GM19468 (cell line): ENCODE measurements around the gene PLXNA3.

Experiments used
- ATAC-seq: cut with Tn5 transposase; IDR thresholded peaks from one replicate; pipeline ENCODE4 v1.9.1; 2021; ENCODE audit warnings: mild to moderate bottlenecking, moderate library complexity, moderate number of reproducible peaks; ENCODE audit not compliant: unreplicated experiment; ENCODE audit errors: extremely low read depth

PLXNA3 gene

DNA sequence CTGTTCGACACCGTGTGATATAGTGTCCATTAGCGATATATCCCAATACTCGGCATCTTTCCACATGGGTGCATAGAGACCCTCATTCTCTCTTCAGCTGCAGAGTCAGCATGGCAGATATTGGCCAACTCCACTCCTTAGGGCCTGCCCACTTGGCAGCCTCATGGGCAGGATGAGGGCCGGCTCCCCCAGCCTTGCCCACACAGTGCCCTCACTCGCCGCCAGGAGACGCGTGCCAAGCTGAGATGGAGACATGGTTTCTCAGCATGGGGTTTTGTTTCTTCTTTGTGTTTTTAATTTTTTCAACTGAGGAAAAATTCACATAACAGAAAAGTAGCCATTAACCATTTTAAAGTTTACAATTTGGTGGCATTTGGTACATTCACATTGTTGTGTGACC lies 5.3 kb upstream of the PLXNA3 start:
- ATAC-seq, result no peak

DNA sequence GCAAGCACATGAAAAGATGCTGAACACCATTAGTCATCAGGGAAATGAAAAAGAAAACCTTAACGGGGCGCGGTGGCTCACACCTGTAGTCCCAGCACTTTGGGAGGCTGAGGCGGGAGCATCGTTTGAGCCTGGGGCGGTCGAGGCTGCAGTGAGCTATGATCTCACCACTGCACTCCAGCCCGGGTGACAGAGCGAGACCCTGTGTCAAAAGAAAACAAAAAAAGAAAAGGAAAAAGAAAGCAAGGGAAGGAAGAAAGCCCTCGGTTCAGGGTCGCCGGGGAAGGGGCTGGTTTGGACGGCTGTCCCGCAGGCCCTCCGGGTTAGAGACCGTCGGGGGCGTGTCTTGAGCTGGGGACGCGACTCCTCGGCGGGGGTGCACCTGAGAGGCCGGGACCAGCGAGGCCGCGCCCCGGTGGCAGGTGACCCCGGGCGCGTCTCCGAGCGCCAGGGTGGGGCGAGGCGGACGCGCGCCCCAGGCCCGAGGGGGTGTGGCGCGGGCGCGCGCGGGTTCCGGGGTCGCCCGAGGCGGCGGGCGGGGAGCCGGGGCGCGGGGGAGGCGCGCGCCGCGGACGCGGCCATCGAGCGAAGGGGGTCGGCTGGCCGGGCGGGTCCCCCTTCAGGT lies 478 bp upstream of the PLXNA3 start:
- ATAC-seq, result no peak

DNA sequence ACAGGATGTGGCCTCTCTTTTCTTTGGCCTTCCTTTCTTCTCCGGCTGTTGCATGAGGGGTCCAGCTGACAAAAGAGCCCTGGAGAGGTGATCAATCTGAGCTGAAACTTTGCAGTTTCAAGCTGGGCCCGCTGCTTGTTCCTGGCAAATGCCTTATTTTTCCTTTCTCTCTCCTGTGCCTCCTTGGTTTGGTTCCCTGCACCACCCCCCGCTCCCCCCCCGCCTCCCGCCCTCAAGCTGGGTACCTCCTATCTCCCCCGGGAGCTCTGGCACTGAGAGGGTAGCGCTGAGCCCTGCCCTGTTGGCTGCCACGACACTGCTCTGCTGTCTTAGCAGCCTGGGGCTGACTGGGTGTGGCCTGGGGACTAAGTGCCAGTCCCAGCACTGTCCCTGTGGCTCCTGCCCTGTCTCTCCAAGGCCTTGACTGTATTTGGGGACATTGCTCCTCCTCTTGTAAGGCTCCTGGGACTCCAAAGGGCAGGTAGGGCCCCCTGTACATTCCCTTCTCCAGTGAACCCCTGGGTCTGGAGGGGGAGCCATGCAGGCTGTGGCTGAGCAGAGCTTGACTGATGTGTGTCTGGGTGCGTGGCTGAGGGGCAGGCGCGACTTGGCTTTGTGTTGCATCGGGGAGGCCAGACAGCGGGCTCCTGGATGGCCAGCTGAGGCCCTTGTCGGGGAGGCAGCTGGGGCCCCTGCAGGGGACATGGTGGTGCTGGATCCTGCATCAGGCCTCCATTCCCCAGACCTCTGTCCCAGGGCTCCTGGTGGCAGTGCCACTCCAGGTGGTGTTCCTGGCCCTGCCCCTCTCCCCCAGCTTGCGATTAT lies 1.1 kb downstream of the PLXNA3 start:
- ATAC-seq, result no peak

DNA sequence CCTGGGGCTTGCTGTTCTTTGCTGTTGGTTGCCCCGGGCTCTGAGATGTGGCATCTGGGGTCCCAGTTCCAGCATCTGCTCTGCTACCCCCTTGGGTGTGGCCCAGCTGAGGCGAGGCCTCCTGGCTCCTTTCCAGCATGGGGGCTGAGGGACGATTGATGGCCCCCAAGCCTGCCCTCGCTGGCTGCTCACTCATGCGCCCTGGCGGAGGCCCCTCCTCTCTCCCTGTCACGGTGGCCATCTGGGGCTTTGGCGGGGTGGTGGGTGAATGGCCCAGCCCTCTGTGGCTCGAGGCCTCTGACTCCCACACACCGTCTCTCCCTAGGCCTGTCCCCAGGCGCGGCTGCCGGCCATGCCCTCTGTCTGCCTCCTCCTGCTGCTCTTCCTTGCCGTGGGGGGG lies 1.8 kb downstream of the PLXNA3 start:
- no peak for ATAC-seq

DNA sequence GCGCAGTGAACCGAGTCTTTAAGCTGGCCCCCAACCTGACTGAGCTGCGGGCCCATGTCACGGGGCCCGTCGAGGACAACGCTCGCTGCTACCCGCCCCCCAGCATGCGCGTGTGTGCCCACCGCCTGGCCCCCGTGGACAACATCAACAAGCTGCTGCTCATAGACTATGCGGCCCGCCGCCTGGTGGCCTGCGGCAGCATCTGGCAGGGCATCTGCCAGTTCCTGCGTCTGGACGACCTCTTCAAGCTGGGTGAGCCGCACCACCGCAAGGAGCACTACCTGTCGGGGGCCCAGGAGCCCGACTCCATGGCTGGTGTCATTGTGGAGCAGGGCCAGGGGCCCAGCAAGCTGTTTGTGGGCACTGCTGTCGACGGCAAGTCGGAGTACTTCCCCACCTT lies 2.2 kb downstream of the PLXNA3 start:
- no peak for ATAC-seq

DNA sequence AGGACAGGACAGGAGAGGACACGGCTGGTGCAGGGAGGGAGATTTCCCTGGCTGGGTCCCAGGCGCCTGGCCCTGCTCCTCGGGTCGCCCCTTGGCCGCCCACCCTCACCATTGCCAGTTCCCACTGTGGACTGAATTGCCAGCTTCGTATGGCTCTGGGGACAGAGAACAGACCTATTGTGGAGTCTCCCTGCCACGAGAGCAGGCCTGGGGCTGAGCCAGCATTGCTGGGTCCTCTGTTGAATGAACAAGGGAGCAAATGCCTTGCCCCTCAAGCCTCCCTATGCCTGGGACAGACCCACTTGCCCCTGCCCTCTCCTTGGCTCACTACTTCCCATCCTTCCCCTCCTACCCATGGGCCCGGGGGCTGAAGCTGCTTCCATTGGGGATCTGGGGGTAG lies 4.3 kb downstream of the PLXNA3 start:
- no peak for ATAC-seq

DNA sequence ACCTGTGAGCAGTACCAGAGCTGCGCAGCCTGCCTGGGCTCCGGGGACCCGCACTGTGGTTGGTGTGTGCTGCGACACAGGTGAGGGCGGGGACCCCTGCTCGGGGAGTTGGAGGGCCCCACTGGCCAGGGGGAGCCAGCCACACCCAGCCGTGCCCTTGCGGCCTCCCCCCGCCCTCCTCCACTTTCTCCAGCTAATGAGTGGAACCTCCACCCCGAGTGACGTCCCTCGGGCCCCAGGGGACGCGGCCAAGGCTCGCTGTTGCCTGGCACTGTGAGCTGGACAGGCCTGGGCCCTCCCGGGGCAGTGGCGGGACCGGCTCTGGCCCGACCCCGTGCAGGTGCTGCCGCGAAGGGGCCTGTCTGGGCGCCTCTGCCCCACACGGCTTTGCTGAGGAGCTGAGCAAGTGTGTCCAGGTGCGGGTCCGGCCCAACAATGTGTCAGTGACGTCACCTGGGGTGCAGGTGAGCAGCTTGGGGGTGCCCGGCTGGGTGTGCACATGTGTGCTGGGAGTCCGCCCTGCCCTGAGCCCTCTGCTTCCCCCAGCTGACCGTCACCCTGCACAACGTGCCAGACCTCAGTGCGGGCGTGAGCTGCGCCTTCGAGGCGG lies 5.6 kb downstream of the PLXNA3 start:
- ATAC-seq, result no peak

DNA sequence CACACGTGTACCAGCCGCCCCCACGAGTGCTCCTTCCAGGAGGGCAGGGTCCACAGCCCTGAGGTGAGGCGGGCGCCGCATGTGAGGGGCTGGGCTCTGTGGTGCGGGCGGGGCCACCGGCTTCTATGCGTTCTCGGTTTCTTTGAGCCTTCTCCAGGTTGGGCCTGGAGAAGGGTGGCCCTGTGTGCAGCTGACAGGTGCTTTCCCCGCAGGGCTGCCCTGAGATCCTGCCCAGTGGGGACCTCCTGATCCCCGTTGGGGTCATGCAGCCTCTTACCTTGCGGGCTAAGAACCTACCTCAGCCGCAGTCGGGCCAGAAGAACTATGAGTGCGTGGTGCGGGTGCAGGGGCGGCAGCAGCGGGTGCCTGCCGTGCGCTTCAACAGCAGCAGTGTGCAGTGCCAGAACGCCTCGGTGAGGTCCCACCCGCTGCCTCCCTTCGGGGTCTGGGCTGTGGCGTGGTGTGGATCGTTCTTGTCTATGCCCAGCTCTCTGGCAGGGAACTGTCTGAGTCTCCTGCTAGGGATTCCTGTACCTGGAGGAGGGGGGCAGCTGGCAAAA lies 6.8 kb downstream of the PLXNA3 start:
- ATAC-seq, result no peak

DNA sequence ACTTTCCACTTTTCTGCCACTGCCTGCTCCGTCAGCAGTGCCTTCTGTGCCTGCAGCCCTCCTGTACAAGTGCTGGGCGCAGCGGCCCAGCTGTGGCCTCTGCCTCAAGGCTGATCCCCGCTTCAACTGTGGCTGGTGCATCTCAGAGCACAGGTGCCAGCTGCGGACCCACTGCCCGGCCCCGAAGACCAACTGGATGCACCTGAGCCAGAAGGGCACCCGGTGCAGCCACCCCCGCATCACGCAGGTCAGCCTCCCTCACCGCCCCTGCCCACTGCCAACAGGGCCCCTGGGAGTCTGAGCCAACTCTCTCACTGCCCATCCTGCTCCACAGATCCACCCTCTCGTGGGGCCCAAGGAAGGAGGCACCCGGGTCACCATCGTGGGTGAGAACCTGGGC lies 7.5 kb downstream of the PLXNA3 start:
- no peak for ATAC-seq

DNA sequence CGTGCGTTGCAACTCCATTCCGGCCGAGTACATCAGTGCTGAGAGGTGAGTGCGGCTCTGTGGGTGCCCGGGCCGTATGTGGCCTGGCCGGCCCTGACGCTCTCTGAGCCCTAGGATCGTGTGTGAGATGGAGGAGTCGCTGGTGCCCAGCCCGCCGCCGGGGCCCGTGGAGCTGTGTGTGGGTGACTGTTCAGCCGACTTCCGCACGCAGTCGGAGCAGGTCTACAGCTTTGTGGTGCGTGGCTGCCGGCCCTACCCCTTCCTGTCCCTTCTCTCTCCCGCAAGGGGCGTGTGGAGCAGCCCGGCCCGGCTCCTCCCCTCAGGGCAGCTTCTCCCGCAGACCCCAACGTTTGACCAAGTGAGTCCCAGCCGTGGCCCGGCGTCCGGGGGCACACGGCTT lies 8.0 kb downstream of the PLXNA3 start:
- ATAC-seq, result no peak

DNA sequence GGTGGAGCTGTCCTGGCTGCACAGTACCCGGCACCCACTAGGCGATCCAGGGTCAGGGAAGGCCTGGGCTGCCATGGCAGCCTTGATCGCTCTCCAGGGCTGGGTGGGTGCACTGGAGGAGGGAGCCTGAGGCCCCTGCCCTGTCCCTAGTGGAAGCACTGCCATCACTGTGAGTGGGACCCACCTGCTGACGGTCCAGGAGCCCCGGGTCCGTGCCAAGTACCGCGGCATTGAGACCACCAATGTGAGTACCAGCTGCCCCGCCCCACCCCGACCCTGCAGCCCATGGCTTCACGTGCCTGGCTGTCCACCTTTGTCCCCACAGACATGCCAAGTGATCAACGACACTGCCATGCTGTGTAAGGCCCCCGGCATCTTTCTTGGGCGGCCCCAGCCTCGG lies 8.8 kb downstream of the PLXNA3 start:
- no peak for ATAC-seq

DNA sequence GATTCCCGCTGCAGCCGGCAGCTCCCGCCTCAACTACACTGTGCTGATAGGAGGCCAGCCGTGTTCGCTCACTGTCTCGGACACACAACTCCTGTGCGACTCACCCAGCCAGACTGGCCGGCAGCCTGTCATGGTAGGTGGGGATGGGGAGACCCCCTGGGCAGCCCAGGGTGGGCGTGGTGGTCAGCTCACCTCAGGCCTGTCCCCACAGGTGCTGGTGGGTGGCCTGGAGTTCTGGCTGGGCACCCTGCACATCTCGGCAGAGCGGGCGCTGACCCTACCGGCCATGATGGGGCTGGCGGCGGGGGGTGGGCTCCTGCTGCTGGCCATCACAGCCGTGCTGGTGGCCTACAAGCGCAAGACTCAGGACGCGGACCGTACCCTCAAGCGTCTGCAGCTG lies 9.5 kb downstream of the PLXNA3 start:
- ATAC-seq, result no peak

DNA sequence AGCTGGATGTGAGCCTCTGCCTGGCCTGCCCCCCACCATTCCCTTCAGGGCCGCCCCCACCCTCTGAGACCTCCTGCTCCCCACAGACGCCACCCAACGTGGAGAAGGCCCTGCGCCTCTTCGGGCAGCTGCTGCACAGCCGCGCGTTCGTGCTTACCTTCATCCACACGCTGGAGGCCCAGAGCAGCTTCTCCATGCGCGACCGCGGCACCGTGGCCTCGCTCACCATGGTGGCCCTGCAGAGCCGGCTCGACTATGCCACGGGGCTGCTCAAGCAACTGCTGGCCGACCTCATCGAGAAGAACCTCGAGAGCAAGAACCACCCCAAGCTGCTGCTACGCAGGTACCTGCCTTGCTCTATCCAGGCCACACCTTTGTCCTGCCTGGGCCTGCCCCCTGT lies 10.1 kb downstream of the PLXNA3 start:
- ATAC-seq, result no peak

DNA sequence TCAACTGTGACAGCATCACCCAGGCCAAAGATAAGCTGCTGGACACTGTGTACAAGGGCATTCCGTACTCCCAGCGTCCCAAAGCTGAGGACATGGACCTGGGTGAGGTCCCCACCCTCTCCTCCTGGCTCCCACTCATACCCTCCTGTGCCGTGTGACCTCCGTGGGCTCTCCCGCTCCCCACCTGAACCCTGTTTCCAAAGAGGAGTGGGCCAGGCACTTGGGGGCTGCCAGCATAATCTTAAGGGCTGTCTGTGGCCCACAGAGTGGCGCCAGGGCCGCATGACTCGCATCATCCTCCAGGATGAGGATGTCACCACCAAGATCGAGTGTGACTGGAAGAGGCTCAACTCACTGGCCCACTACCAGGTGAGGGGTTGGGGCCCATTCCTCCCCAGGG lies 11.0 kb downstream of the PLXNA3 start:
- no peak for ATAC-seq

DNA sequence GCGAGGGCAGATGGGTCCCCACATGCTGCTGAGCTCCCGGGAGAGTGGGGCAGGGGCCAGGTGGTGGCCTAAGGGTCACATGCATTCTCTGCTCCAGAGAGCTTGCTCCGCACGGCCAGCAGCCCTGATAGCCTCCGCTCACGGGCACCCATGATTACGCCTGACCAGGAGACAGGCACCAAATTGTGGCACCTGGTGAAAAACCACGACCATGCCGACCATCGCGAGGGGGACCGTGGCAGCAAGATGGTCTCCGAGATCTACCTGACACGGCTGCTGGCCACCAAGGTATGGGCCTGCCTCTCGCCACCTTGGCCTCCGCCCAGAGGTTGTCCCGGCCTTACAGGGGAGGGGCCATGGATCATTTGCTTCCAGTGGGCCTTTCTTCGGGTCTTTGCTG lies 11.8 kb downstream of the PLXNA3 start:
- no peak for ATAC-seq

DNA sequence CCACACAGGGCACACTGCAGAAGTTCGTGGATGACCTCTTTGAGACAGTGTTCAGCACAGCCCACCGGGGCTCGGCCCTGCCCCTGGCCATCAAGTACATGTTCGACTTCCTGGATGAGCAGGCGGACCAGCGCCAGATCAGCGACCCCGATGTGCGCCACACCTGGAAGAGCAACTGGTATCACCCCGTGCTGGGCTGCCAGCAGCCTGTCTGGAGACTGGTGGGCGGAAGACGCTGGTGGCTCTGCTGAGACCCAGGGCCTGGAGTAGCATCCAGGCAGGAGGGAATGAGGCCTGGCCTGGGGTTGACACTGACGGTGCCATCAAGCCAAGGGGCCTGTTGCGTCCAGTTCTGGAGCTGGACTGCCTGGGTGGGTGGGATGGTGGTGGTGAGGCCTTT lies 12.4 kb downstream of the PLXNA3 start:
- no peak for ATAC-seq

DNA sequence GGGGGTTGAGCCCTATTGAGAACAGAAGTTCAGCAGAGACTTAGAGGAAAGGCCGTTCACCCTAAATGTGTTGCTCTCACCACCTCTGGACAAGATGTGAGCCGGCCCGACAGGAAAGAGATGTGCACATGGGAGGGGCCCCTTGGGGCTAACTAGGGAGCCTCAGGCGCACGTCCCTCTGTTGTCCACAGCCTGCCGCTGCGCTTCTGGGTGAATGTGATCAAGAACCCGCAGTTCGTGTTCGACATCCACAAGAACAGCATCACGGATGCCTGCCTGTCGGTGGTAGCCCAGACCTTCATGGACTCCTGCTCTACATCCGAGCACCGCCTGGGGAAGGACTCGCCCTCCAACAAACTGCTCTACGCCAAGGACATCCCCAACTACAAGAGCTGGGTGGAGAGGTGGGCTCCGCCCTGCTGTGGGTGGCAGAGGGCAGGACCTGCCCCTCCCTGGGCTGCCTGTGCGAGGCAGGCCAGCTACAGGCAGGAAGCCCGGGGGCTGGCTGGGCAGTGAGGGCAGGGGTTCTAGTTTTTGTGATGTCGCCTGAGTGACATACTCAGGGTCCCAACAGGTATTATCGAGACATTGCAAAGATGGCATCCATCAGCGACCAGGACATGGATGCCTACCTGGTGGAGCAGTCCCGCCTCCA lies 13.0 kb downstream of the PLXNA3 start:
- ATAC-seq, result no peak

DNA sequence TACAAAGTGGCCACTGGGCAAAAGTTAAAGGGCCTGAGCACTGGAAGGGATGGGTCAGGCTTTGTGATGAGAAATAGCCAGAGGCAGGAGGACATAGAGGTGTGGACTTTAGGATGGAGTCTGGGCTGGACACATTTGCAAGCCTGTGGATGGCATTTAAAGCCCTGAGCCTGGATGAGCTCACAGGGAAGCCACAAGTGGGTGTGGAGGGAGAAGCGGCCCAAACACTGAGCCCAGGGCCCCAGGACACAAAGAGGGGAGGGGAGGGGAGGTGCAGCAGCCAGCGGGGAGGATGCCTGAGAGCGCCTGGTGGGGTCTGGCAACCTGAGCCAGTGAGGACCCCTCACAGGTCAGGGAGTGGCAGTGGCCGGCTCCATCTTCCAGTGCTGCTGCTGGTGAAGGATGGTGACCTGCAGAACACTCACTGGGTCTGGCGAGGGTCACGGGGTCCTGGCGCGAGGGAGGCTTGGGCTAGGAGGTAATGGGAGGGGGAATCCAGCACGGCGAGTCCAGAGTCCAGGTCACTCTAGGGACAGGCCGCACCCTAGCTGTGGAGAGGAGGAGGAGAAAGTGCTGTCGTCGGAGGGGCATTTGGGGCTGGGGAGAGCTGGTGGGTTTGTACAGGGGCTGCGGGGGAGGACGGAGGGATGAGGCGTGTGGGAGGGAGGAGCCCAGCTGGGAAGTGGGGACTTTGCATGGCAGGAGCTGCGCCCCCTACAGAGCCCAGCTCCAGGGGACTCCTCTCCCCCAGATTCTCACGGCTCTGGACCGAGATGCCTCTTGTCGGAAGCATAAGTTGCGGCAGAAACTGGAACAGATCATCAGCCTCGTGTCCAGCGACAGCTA lies 14.0 kb downstream of the PLXNA3 start:
- ATAC-seq, result no peak

DNA sequence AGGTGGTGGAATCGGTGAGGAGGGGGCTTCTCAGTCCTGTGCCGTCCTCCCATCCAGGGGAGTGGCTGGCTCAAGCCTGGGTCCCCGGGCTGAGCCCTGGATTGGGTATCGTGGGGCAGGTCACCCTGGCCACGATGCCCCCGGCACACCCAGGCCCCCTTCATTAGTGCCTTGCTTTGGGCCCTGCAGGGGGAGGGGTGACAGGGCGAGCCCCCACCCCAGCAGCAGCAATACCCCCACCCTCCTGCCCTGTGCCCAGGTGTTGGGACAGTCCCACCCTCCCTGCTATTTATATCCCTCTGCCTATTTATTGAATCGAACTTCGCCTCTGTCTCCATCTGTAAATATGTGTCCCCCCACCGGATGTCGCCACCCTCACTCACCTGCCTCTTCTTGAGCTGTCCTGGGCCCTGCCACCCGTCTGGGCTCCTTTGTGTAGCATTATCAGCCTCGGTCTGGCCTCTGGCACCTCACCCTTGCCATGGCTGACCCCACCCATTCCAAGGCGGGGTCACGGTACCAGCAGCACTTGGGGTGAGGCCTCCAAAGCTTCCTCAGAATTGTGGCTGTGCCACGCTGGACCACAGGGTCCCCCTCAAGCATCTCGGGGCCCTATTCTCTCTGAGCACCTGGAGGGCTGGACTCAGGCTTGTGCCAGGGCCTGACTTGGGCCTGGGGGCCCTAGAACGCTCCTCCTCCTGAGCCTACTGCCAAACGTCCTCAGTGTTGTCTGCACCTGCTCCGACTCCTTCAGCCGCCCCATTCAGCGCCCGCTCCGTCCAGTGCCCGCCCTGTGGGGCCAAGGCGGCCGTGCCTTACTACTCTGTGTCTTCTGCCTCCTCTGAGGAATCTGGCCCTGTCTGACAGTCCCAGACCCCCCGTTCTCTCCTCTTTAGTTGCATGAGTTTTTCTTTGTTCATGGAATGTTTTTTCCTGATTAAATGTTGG lies 14.9 kb downstream of the PLXNA3 start:
- ATAC-seq, result no peak
